Measurements from ENCODE around the gene PDE4A. TPM values are rescaled to one million over a fixed set of nuclear protein-coding genes. Genes with fewer than 3 reads are reported as not detected.

Gene PDE4A
- total and polyA plus RNA-seq, 2 of the 13 experiments (the other 11 are each of a cell fraction or from before 2014, with no cell fraction given) = 1.1 to 4.1 TPM

DNA sequence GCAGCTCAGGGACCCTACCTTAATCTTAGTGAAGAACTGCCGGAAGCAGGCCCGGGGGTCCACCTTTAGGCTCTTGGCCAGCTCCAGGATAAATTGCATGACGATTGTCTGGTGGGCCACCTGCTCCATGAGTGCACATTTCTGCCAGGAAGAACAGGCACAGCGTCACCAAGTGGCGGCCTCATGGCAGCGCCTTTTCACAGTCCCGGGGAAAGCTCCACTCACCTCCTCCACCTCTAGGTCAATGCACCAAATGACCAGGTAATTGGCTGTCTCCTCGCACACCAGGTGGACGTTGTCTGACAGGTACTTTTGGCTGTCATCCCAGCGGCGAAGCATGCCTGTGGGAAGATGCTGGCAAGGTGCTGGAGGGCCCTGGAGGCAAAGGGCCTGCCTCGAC is 25.3 kb upstream of the PDE4A start:
- Histone ChIP-seq H3K9ac (ENCODE audit: insufficient read depth, low read depth, low read length) (no peak overlapping the region), H2AFZ (ENCODE audit: low read length) (no peak overlapping the region), H4K20me1 (ENCODE audit: insufficient read depth, low read length) (0 out of 2 replicates have a peak, but pooled peaks cover 7% of the 10 kb centered on the region), H3K4me1 (ENCODE audit: insufficient read depth, low read length) (no peaks in the 10 kb centered on the region), H3K9me3 (ENCODE audit: low read length) (no peaks in the 10 kb centered on the region), H3K79me2 (ENCODE audit: insufficient read depth, low read length) (peaks cover 16% of the 10 kb centered on the region), H3K36me3 (replicated peaks in 1 of 2; ENCODE audit: control insufficient read depth in 1 of 2, insufficient read depth in 2 of 2, low read length in 2 of 2) (peaks cover 16 to 64% of the 10 kb centered on the region in 2 experiments; a peak in 4 of 5 replicates), H3K4me3 (replicated peaks in 1 of 3; ENCODE audit: insufficient read depth in 1 of 3, low read depth in 2 of 3, low read length in 3 of 3) (no peak overlapping the region), H3K27ac (ENCODE audit: extremely low read length, insufficient read depth, low read length) (no peak overlapping the region), H3K27me3 (ENCODE audit: control insufficient read depth in 1 of 2, insufficient read depth in 2 of 2, low read length in 2 of 2) (no peaks in the 10 kb centered on the region), H3K4me2 (ENCODE audit: low read depth, low read length) (no peak overlapping the region)
- BruUV-seq (replicated peaks) = no TSS peak
- ATAC-seq = no peak
- in situ Hi-C loops (cut with HindIII; ENCODE audit: extremely low pct_ligation_motif_present, low pct_unique_long_range_greater_than_20kb) = loop anchor here (10.0 kb wide), 1 partner anchor 460 kb away; the partner anchor contains the start of gene OLFM2
- ChIA-PET POLR2A (interaction anchor here (1.6 kb wide), 1 partner anchor 13 kb away, joined by 3 read pairs; no protein-coding TSS in a partner anchor), CTCF (ENCODE audit: low intra/inter-chr PET ratio, low total read pairs) (no interaction called here)
- TF ChIP-seq IKZF4 (CRISPR knock-in tag; IDR thresholded peaks at IDR 0.05; ENCODE audit: borderline replicate concordance, low read depth, not compliant biosample characterization) = no peak
- TF ChIP-seq CBX1 (IDR thresholded peaks at IDR 0.05; ENCODE audit: low read depth) = no peak
- TF ChIP-seq, protein P1, sequence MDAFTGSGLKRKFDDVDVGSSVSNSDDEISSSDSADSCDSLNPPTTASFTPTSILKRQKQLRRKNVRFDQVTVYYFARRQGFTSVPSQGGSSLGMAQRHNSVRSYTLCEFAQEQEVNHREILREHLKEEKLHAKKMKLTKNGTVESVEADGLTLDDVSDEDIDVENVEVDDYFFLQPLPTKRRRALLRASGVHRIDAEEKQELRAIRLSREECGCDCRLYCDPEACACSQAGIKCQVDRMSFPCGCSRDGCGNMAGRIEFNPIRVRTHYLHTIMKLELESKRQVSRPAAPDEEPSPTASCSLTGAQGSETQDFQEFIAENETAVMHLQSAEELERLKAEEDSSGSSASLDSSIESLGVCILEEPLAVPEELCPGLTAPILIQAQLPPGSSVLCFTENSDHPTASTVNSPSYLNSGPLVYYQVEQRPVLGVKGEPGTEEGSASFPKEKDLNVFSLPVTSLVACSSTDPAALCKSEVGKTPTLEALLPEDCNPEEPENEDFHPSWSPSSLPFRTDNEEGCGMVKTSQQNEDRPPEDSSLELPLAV (CRISPR knock-in tag; conservative IDR thresholded peaks at IDR 0.05; ENCODE audit: low read depth) = no peak
- no peak for TF ChIP-seq ZNF430 (CRISPR knock-in tag; IDR thresholded peaks at IDR 0.05)
- TF ChIP-seq, protein P2, sequence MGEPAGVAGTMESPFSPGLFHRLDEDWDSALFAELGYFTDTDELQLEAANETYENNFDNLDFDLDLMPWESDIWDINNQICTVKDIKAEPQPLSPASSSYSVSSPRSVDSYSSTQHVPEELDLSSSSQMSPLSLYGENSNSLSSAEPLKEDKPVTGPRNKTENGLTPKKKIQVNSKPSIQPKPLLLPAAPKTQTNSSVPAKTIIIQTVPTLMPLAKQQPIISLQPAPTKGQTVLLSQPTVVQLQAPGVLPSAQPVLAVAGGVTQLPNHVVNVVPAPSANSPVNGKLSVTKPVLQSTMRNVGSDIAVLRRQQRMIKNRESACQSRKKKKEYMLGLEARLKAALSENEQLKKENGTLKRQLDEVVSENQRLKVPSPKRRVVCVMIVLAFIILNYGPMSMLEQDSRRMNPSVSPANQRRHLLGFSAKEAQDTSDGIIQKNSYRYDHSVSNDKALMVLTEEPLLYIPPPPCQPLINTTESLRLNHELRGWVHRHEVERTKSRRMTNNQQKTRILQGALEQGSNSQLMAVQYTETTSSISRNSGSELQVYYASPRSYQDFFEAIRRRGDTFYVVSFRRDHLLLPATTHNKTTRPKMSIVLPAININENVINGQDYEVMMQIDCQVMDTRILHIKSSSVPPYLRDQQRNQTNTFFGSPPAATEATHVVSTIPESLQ (CRISPR knock-in tag; conservative IDR thresholded peaks at IDR 0.05) = no peak
- TF ChIP-seq ZSCAN30 (CRISPR knock-in tag; IDR thresholded peaks at IDR 0.05) = no peak
- no peak for TF ChIP-seq KLF9 (CRISPR knock-in tag; IDR thresholded peaks at IDR 0.05; ENCODE audit: low read depth)
- TF ChIP-seq SP5 (CRISPR knock-in tag; IDR thresholded peaks at IDR 0.05; ENCODE audit: borderline replicate concordance, low read depth) = no peak
- TF ChIP-seq DR1 (CRISPR knock-in tag; IDR thresholded peaks at IDR 0.05) = no peak
- TF ChIP-seq SP140L (CRISPR knock-in tag; IDR thresholded peaks at IDR 0.05; ENCODE audit: borderline replicate concordance) = no peak
- TF ChIP-seq ZNF333 (CRISPR knock-in tag; IDR thresholded peaks at IDR 0.05; ENCODE audit: borderline replicate concordance) = no peak
- TF ChIP-seq ZNF543 (CRISPR knock-in tag; IDR thresholded peaks at IDR 0.05) = no peak
- no peak for TF ChIP-seq ZSCAN9 (CRISPR knock-in tag; IDR thresholded peaks at IDR 0.05; ENCODE audit: borderline replicate concordance)
- no peak for TF ChIP-seq SALL1 (CRISPR knock-in tag; IDR thresholded peaks at IDR 0.05)
- DNase-seq (ENCODE audit: low spot score) = no peak
- 100% methylated on average over 7 of the region's 12 CpGs for WGBS (ENCODE audit: low lambda C conversion rate)
- intact Hi-C loops (cut with micrococcal nuclease; ENCODE audit: unreplicated experiment) = no loop called here
- FAIRE-seq = no peak
